Activated CD4-positive, alpha-beta T cell treated with anti-CD3 and anti-CD28 coated beads, Interleukin-2, amount 10 ng/mL, durations not matched to agents 24 days and 14 days (primary cell): ENCODE measurements around the gene NINL. TPM values are rescaled to one million over a fixed set of nuclear protein-coding genes. Genes with fewer than 3 reads are reported as not detected.
"Not testable (repeated sequence)": the region's sequence is repeated elsewhere in the genome, so short reads cannot be mapped to it uniquely, and the experiment has no call there.

Experiments
- DNase-seq: peaks from one replicate; pipeline ENCODE4 v3.0.0; 2022
- H3K27ac Mint-ChIP-seq: one replicate; pipeline ENCODE4 v1.8.0; 2022; ENCODE audit warnings: mild to moderate bottlenecking, mixed read lengths
- H3K27me3 Mint-ChIP-seq: one replicate; pipeline ENCODE4 v1.8.0; 2022; ENCODE audit warnings: mixed read lengths
- H3K36me3 Mint-ChIP-seq: one replicate; pipeline ENCODE4 v1.8.0; 2022; ENCODE audit warnings: low read depth, mild to moderate bottlenecking, mixed read lengths
- H3K4me1 Mint-ChIP-seq: one replicate; pipeline ENCODE4 v1.8.0; 2021; ENCODE audit warnings: mixed read lengths
- H3K4me3 Mint-ChIP-seq: one replicate; pipeline ENCODE4 v1.8.0; 2022; ENCODE audit warnings: mild to moderate bottlenecking, moderate library complexity, mixed read lengths
- H3K9me3 Mint-ChIP-seq: one replicate; pipeline ENCODE4 v1.8.0; 2021; ENCODE audit warnings: mixed read lengths
- intact Hi-C: fragments of 100-400 bp; cut with micrococcal nuclease; formaldehyde crosslinking; loops from one replicate; pipeline ENCODE4 v1.15.1; 2023
- total RNA-seq: library from RNA; stranded (reverse); gene quantifications from 2 replicates; pipeline ENCODE4 v1.2.3, GENCODE V29; 2022

NINL gene
- total RNA-seq, 1 donor from 2014 or later: 3.0 TPM

DNA sequence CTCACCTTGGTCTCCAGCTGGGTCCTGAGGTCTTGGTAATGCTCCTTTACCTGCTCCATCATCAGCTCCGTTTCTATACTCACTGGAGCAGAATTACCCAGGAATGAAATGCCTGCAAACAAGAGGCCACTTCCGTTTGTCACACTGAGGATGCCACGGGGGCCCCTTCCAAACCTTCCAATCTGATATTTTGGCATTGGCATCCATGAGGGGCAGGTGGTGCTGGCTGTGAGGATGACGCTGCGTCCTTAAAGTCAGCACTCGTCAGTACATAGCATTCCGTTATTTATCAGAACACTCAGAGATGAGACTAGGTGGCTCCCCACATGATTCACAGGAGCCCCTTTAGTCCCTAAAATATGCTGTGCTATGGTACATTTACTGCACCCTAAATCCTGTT, 105.2 kb downstream of the NINL start:
- intact Hi-C loops: no loop called here
- Mint-ChIP-seq H3K4me1 (peaks cover 8% of the 10 kb centered on the region), H3K4me3 (no peak overlapping the region), H3K36me3 (no peaks in the 10 kb centered on the region), H3K9me3 (no peaks in the 10 kb centered on the region), H3K27ac (no peak overlapping the region), H3K27me3 (no peaks in the 10 kb centered on the region)
- no peak for DNase-seq

DNA sequence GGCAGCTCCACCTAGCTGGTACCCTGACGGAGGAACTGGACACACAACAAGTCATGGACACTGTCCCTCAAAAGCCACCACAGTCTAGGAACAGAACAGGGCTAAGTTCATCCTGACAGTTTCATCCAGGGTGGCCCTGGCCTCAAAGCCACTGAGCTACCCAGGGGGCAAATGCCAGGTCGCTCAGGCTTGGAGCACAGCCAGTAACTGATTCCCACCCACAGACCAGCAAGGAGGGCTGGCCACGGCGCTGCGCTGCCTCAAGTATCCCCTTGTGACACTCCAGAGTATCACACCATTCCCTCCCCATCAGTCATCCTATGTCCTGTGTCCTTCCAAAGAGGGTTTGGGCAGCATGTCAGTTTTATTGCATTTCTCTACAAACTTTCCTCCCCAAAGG, 105.7 kb downstream of the NINL start:
- Mint-ChIP-seq H3K9me3 (no peaks in the 10 kb centered on the region), H3K27ac (no peak overlapping the region), H3K4me1 (peaks cover 2% of the 10 kb centered on the region), H3K4me3 (no peak overlapping the region), H3K36me3 (no peaks in the 10 kb centered on the region), H3K27me3 (no peaks in the 10 kb centered on the region)
- no peak for DNase-seq
- intact Hi-C loops: no loop called here

DNA sequence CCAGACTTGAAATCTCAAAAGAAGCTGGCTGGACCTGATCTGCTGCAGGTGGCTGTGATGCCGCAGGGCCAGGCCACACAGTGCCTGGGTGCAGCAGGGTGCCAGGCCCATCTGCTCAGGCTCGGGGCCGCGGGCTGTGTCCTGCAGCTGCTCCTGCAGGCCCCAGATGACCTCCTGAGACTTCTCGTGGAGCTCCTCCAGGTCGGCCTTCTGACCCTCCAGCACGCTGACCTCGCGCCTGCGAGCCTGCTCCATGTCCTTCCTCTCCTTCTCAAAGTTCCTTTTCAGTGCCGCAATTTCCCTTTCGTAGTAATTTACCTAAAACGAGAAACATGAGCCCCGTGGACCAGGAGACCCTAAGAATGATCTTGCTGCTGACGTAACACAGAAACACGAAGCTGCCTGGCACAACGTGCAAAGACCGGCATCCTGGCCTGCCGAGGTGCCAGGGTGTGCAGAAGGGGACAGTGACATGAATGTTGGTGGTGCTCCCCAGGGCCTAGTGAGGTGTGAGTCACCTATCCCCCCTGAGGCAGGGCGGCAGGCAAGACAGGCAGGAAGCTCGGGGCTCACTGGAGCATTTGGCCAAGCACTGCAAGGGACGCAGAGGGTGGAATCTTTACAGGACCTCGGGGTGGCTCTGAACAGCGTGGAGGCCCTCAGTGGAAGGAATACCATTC, 106.3 kb downstream of the NINL start:
- no peaks in the 10 kb centered on the region for H3K27me3 Mint-ChIP-seq
- no peaks in the 10 kb centered on the region for H3K36me3 Mint-ChIP-seq
- no peak overlapping the region for H3K27ac Mint-ChIP-seq
- no peaks in the 10 kb centered on the region for H3K9me3 Mint-ChIP-seq
- H3K4me3 Mint-ChIP-seq: no peak overlapping the region
- DNase-seq: no peak
- H3K4me1 Mint-ChIP-seq: no peaks in the 10 kb centered on the region
- intact Hi-C loops: no loop called here

DNA sequence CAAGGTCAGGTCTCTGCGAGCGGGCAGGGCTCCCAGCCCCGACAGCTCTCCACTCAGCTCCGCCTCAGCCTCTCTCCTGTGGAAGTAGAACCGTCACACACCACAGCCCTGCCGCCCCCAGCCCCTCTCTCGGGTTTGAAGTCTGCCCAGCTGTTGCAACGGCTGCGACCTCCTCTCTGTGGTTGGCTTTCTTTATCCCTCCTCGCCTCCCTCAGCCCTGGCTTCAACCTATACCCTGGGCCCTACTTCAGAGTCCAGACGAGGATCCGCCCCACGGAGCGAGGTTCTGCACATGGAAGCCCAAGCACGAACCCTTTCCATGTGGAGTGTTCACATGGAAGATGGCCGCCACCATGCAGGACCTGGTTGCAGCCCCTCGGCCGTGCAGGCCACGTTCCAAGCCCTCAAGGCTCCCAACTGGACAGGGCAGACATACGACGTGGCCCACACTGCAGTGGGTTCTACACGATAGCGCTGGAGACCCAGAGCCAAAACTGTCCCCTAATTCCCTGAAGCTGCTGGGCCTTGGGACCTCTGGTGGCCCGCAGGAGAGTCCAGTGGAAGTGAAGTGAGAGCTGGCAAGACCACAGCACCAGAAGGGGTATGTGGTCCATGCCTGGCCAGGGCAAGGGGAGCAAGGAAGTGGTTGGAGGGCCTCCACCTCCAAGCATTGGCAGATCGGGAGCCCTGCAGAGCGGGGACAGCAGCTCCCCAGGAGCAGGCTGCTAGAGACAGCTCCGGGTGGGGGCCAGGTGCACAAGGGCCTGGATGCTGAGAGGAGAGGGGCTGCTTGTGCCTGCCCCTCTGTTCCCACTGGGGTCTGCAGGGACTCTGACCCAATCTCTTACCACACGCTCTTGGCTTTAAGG, 108.1 kb downstream of the NINL start:
- no peaks in the 10 kb centered on the region for H3K4me1 Mint-ChIP-seq
- no peaks in the 10 kb centered on the region for H3K27me3 Mint-ChIP-seq
- no peaks in the 10 kb centered on the region for H3K9me3 Mint-ChIP-seq

DNA sequence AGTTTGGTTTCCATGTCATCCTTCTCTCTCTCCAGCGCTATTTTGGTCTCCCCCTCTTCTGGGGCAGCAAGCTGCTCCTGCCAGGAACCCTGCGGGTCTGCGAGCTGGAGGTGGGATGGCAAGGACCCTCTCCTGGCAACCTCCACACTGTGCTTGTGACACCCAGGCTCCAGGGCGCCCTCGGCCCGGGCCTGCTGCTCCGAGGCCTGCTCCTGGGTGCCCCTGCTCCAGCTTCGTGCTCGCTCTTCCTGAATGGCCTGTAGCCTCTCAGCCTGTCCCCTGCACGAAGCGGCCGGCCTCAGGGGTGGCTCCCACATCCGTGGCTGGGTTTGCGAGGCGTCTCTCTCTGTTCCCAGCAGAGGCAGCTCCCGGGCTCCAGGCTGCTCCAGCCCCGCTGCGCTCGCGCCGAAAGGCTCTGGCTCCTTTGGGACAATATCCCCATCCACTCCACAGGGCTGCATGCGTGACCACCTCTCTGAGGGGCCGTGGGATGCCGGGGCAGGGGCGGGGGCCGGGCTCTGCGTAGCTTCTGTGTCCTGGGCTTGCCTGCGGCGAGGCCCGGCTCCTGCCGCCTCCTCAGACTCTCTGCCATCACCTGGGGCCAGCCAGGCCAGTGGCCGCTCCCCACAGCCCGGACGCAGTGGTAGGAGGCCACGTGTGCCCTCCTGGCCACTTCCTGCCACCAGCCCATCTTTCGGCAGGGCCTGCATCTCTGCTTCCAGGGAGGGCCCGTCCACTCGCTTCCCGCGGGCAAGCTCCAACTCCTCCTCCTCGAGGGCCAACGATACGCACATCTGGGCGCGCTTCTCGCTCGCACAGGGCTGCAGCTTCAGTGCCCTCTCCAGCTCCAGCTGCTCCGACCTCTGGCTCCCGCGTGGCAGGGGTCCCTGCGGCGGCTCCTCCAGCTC, 109.0 kb downstream of the NINL start:
- Mint-ChIP-seq H3K27me3 (no peaks in the 10 kb centered on the region), H3K27ac (no peak overlapping the region), H3K9me3 (no peaks in the 10 kb centered on the region), H3K4me1 (no peaks in the 10 kb centered on the region), H3K36me3 (no peaks in the 10 kb centered on the region), H3K4me3 (no peak overlapping the region)
- intact Hi-C loops: no loop called here
- DNase-seq: no peak

More for the DNA sequence above, 108.1 kb downstream of the NINL start:
- DNase-seq: no peak
- no peaks in the 10 kb centered on the region for H3K36me3 Mint-ChIP-seq
- no peak overlapping the region for H3K27ac Mint-ChIP-seq
- no peak overlapping the region for H3K4me3 Mint-ChIP-seq
- intact Hi-C loops: no loop called here

DNA sequence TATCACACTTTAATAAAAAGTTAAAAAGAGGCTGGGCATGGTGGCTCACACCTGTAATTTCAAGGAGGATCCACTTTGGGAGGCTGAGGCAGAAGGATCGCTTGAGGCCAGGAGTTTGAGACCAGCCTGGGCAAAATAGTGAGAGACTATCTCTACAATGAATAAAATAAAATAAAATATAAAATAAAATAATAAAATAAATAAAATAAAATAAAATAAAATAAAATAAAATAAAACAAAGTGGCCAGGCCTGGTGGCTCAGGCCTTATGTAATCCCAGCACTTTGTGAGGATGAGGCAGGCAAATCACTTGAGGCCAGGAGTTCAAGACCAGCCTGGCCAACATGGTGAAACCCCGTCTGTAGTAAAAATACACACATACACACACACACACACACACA, 112.0 kb downstream of the NINL start:
- H3K4me3 Mint-ChIP-seq, H3K27me3 Mint-ChIP-seq, H3K36me3 Mint-ChIP-seq, DNase-seq, intact Hi-C loops, H3K27ac Mint-ChIP-seq, H3K4me1 Mint-ChIP-seq, H3K9me3 Mint-ChIP-seq: not testable (repeated sequence)

DNA sequence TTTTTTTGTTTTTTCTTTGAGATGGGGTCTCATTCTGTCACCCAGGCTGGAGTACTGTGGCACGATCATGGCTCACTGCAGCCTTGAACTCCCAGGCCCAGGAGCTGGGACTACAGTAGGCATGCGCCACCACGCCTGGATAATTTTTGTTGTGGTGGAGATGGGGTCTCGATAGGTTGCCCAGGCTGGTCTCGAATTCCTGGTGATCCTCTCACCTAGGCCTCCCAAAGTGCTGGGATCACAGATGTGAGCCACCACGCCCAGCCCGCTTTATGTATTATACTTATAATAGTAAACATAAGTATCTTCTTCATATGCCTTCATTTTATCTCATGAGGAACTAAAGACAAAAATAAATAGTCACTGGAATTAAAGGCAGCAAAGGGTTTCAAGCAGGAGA, 114.3 kb downstream of the NINL start:
- Mint-ChIP-seq H3K27me3 (no peaks in the 10 kb centered on the region), H3K27ac (no peak overlapping the region), H3K4me3 (no peak overlapping the region), H3K9me3 (no peaks in the 10 kb centered on the region), H3K4me1 (peaks cover 8% of the 10 kb centered on the region), H3K36me3 (no peaks in the 10 kb centered on the region)
- DNase-seq: no peak
- intact Hi-C loops: no loop called here

DNA sequence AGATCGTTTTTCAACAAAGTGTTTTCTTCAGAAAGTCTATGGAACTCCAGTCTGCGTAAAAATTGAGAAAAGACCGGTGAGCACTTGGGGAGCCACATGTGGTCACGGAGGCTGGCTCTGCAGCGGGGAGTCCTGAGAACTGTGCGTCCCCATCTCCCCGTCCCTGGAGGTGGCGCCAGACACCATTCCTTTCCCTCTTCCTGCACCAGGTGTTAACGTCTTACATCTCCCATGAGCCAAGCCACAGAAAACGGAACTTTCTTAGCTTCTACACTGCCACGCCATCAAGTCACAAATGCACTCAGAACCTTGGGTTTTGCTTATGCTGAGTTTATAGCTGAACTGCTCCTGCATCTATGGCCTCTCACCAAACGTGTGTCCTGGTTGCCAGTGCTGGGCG, 115.3 kb downstream of the NINL start:
- Mint-ChIP-seq H3K4me1 (peaks cover 8% of the 10 kb centered on the region), H3K27me3 (no peaks in the 10 kb centered on the region), H3K9me3 (no peaks in the 10 kb centered on the region), H3K36me3 (no peaks in the 10 kb centered on the region), H3K27ac (no peak overlapping the region), H3K4me3 (no peak overlapping the region)
- peak; percentile 80 for DNase-seq
- intact Hi-C loops: no loop called here

DNA sequence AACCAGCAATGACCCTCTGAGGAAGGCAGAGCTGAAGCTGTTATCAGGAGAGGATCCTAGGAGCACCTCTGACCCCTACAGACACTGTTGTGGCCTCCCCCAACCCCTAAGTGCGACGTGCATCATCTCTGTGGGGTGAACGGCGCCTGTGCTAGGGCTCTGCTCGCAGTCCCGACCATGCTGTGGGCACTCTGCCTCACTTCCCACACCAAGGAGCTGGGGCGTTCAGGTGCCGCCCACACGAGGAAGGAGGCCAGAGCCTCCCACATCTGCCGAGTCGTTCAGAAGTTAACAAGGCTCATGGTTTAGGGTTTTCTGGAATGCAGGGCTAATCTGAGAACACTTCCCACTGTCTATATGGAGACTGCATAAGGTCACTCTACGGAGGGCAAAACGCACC, 115.8 kb downstream of the NINL start:
- H3K4me1 Mint-ChIP-seq: peaks cover 8% of the 10 kb centered on the region
- no peaks in the 10 kb centered on the region for H3K27me3 Mint-ChIP-seq
- DNase-seq: no peak
- H3K27ac Mint-ChIP-seq: no peak overlapping the region
- H3K4me3 Mint-ChIP-seq: no peak overlapping the region
- H3K36me3 Mint-ChIP-seq: no peaks in the 10 kb centered on the region
- intact Hi-C loops: no loop called here
- H3K9me3 Mint-ChIP-seq: no peaks in the 10 kb centered on the region

DNA sequence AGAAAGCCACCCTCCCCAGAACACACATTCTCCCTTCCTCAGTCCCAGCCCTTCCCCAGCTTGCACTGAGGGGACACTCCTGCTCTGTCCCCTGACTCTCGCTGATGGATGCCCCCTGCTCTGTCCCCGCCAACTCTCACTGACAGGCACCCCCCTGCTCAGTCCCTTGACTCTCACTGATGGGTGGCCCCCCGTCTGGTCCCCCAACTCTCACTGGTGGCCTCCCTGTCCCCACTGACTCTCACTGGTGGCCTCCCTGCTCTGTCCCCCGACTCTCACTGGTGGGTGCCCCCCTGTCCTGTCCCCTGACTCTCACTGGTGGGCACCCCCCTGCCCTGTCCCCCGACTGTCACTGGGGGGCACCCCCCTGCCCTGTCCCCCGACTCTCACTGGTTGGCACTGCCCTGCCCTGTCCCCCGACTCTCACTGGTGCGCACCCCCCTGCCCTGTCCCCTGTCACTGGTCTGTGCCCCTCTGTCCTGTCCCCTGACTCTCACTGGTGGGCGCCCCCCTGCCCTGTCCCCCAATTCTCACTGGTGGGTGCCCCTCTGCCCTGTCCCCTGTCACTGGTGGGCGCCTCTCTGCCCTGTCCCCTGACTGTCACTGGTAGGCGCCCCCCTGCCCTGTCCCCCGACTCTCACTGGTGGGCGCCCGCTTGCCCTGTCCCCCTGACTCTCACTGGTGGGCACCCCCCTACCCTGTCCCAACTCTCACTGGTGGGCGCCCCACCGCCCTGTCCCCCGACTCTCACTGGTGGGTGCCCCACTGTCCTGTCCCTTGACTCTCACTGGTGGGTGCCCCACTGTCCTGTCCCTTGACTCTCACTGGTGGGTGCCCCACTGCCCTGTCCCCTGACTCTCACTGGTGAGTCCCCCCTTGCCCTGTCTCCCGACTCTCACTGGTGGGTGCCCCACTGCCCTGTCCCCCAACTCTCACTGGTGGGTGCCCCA, 116.9 kb downstream of the NINL start:
- Mint-ChIP-seq H3K4me1 (peaks cover 8% of the 10 kb centered on the region), H3K27ac (no peak overlapping the region), H3K36me3 (no peaks in the 10 kb centered on the region), H3K4me3 (no peak overlapping the region), H3K9me3 (no peaks in the 10 kb centered on the region), H3K27me3 (no peaks in the 10 kb centered on the region)
- DNase-seq: no peak
- intact Hi-C loops: no loop called here

DNA sequence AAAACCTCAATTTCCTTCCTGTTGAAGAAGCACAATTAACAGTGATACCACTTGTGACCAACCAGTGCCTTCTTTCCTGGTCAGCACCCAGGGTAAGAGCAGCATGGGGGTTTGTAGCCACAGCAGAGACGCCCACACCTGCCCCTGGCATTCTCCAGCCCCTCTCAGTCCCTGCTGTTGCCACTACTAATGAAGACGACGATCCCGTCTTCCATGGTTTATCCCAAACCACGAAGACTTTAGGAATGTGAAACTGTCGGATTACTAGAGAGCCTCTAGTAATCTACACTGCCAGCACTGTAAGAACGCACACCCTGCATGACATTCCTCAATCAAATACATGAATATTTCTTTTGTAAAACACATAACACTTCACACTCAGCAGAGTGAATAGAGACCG, 117.9 kb downstream of the NINL start:
- no peaks in the 10 kb centered on the region for H3K27me3 Mint-ChIP-seq
- H3K27ac Mint-ChIP-seq: no peak overlapping the region
- DNase-seq: no peak
- no peaks in the 10 kb centered on the region for H3K36me3 Mint-ChIP-seq
- peaks cover 8% of the 10 kb centered on the region for H3K4me1 Mint-ChIP-seq
- H3K4me3 Mint-ChIP-seq: no peak overlapping the region
- no peaks in the 10 kb centered on the region for H3K9me3 Mint-ChIP-seq
- intact Hi-C loops: no loop called here

DNA sequence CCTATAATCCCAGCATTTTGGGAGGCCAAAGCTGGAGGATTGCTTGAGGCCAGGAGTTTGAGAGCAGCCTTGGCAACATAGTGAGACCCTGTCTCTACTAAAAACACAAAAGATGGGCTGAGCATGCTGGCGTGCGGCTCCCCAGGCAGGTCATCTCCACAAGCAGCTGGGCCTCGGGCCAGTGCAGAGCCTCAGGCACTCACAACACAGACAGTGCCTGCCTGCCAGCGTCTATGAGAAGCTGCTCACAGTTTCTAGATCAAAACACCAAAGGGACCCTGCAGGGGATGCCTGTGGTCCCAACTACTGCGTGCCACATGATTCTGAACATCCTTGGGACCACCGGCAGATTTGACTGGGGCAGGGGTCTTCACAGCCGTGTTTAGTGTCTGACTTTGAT, 118.5 kb downstream of the NINL start:
- intact Hi-C loops: no loop called here
- Mint-ChIP-seq H3K4me1 (peaks cover 8% of the 10 kb centered on the region), H3K9me3 (no peaks in the 10 kb centered on the region), H3K4me3 (no peak overlapping the region), H3K27me3 (no peaks in the 10 kb centered on the region), H3K36me3 (no peaks in the 10 kb centered on the region), H3K27ac (no peak overlapping the region)
- no peak for DNase-seq
